ENCODE measurements around the gene ATOH8.

DNA sequence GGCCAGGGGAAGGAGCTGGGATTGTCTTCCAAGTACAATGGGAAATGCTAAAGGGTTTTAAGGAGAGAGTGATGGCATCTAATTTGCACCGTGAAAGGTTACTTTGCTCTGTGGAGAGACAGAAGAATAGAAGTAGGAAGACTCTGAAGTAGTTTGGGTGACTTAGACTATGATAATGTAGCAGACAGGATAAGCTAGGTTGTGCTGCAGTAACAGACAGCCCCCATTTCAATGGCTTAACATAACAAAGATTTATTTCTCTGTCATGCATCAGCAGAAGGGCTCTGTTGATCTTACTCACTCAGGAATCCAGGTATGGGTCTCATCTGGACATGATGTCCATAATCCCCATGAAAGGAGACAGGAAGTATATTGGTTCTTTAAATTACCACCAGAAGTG lies 33.3 kb upstream of the ATOH8 start:
- TF ChIP-seq, protein P1, sequence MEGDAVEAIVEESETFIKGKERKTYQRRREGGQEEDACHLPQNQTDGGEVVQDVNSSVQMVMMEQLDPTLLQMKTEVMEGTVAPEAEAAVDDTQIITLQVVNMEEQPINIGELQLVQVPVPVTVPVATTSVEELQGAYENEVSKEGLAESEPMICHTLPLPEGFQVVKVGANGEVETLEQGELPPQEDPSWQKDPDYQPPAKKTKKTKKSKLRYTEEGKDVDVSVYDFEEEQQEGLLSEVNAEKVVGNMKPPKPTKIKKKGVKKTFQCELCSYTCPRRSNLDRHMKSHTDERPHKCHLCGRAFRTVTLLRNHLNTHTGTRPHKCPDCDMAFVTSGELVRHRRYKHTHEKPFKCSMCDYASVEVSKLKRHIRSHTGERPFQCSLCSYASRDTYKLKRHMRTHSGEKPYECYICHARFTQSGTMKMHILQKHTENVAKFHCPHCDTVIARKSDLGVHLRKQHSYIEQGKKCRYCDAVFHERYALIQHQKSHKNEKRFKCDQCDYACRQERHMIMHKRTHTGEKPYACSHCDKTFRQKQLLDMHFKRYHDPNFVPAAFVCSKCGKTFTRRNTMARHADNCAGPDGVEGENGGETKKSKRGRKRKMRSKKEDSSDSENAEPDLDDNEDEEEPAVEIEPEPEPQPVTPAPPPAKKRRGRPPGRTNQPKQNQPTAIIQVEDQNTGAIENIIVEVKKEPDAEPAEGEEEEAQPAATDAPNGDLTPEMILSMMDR (IDR thresholded peaks at IDR 0.05; ENCODE audit: extremely low read depth in 1 of 2, insufficient read depth in 1 of 2, low read depth in 1 of 2, low read length in 2 of 2): no peak
- no peak for TF ChIP-seq POLR2AphosphoS5 (IDR thresholded peaks at IDR 0.05; ENCODE audit: insufficient read depth, low read depth, low read length)
- no peak for TF ChIP-seq POLR2A (IDR thresholded peaks at IDR 0.05; ENCODE audit: low read depth, low read length)

All from endothelial cell of umbilical vein (primary cell).